ENCODE measurements around the gene FBXO17. TPM values are rescaled to one million over a fixed set of nuclear protein-coding genes. Genes with fewer than 3 reads are reported as not detected.

FBXO17 gene
- total RNA-seq, 3 donors from 2014 or later = 14.2 to 67.2 (median 28.5) TPM

DNA sequence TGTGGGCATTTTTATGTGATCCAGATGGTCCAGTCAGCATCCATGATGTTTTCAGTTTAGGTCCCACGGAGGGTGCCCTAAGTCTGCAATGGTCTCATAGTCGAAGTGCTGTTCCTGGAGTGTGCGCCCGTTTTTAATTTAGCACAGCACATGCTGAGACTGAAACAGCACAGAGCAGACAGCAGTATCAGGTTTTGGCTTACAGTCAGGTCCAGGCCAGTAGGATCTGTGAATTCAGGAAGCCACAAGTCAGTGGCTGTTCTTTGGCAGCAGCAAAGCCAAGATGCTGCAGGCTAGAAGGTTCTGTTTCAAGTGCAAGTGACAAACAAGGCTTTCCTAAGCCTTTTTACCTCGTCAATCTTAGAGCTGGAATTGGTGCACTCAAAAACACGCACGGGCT, 38.5 kb upstream of the FBXO17 start:
- H3K9me3 ChIP-seq = no peaks in the 10 kb centered on the region
- H3K4me1 ChIP-seq = no peaks in the 10 kb centered on the region
- TF ChIP-seq, protein P1, sequence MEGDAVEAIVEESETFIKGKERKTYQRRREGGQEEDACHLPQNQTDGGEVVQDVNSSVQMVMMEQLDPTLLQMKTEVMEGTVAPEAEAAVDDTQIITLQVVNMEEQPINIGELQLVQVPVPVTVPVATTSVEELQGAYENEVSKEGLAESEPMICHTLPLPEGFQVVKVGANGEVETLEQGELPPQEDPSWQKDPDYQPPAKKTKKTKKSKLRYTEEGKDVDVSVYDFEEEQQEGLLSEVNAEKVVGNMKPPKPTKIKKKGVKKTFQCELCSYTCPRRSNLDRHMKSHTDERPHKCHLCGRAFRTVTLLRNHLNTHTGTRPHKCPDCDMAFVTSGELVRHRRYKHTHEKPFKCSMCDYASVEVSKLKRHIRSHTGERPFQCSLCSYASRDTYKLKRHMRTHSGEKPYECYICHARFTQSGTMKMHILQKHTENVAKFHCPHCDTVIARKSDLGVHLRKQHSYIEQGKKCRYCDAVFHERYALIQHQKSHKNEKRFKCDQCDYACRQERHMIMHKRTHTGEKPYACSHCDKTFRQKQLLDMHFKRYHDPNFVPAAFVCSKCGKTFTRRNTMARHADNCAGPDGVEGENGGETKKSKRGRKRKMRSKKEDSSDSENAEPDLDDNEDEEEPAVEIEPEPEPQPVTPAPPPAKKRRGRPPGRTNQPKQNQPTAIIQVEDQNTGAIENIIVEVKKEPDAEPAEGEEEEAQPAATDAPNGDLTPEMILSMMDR (IDR thresholded peaks at IDR 0.05) = no peak
- TF ChIP-seq POLR2AphosphoS5 (IDR thresholded peaks at IDR 0.05) (no peak), POLR2A (IDR thresholded peaks at IDR 0.05) (no peak)
- no peak overlapping the region for H3K27ac ChIP-seq
- H3K4me3 ChIP-seq = no peak overlapping the region
- intact Hi-C loops (cut with DNase I; ENCODE audit: low total_unique reads) = no loop called here
- H3K27me3 ChIP-seq = no peaks in the 10 kb centered on the region
- no peaks in the 10 kb centered on the region for H3K36me3 ChIP-seq
- DNase-seq (ENCODE audit: low spot score in 2 of 2) = no peak

DNA sequence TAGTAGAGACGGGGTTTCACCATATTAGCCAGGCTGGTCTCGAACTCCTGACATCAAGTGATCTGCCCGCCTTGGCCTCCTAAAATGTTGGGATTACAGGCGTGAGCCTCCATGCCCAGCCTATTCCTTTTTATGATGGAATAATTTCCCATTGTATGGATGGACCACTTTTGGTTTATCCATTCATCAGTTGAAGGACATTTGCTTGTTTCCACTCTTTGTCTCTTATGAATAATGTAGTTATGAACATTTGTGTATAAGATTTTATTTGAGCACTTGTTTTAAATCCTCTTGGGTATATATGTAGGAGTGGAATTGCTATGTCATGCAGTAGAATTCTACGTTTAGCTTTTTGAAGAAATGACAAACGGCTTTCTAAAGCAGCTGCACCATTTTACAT, 33.5 kb upstream of the FBXO17 start:
- Histone ChIP-seq H3K36me3 (no peaks in the 10 kb centered on the region), H3K9me3 (no peaks in the 10 kb centered on the region), H3K27me3 (no peaks in the 10 kb centered on the region), H3K4me1 (no peaks in the 10 kb centered on the region), H3K4me3 (no peak overlapping the region), H3K27ac (no peak overlapping the region)
- intact Hi-C loops (cut with DNase I; ENCODE audit: low total_unique reads) = no loop called here
- TF ChIP-seq POLR2AphosphoS5 (IDR thresholded peaks at IDR 0.05) = no peak
- TF ChIP-seq, protein P1 (IDR thresholded peaks at IDR 0.05) = no peak
- TF ChIP-seq POLR2A (IDR thresholded peaks at IDR 0.05) = no peak
- DNase-seq (ENCODE audit: low spot score in 2 of 2) = no peak

DNA sequence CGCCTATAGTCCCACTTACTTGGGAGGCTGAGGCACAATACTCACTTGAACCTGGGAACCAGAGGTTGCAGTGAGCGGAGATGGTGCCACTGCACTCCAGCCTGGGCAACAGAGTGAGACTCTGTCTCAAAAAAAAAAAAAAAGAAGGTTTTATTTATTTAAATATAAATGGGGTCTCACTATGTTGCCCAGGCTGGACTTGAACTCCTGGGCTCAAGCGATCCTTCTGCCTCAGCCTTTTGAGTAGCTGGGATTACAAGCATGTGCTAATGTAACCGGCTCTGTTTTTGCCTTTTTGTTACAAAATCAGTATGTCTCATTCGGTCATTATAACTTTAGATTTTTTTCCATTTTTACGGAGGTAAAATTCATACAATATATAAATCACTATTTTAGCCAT, 32.6 kb upstream of the FBXO17 start:
- TF ChIP-seq POLR2A (IDR thresholded peaks at IDR 0.05) (no peak), POLR2AphosphoS5 (IDR thresholded peaks at IDR 0.05) (no peak)
- TF ChIP-seq, protein P1 (IDR thresholded peaks at IDR 0.05) = no peak
- H3K9me3 ChIP-seq = no peaks in the 10 kb centered on the region
- no peak for DNase-seq (ENCODE audit: low spot score in 2 of 2)
- no peaks in the 10 kb centered on the region for H3K27me3 ChIP-seq
- no peak overlapping the region for H3K4me3 ChIP-seq
- H3K36me3 ChIP-seq = no peaks in the 10 kb centered on the region
- intact Hi-C loops (cut with DNase I; ENCODE audit: low total_unique reads) = no loop called here
- no peak overlapping the region for H3K27ac ChIP-seq
- no peaks in the 10 kb centered on the region for H3K4me1 ChIP-seq

DNA sequence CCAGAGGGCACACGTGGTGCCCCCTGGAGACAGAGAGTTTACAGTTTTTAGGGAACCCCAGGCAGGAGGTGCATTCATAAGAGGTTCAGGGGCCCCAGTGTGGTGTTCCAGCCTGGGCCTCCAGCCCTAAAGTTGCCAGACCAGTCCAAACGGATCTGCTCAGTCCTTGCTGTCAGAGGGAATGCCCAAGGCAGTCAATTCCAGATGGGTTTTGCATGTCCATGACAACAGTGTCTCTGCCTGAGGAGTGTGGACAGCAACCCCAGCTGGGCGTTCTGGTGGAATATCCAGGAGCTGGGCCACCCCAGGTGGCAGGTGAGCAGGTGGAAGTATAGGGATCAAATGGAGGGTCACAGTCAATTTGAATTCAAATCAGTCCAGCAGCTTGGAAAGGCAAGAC, 31.6 kb upstream of the FBXO17 start:
- Histone ChIP-seq H3K27ac (no peak overlapping the region), H3K9me3 (no peaks in the 10 kb centered on the region), H3K36me3 (no peaks in the 10 kb centered on the region), H3K4me3 (no peak overlapping the region), H3K4me1 (no peaks in the 10 kb centered on the region), H3K27me3 (no peaks in the 10 kb centered on the region)
- TF ChIP-seq POLR2AphosphoS5 (IDR thresholded peaks at IDR 0.05) = no peak
- TF ChIP-seq, protein P1 (IDR thresholded peaks at IDR 0.05) = no peak
- no peak for TF ChIP-seq POLR2A (IDR thresholded peaks at IDR 0.05)
- DNase-seq (ENCODE audit: low spot score in 2 of 2) = no peak
- intact Hi-C loops (cut with DNase I; ENCODE audit: low total_unique reads) = no loop called here

DNA sequence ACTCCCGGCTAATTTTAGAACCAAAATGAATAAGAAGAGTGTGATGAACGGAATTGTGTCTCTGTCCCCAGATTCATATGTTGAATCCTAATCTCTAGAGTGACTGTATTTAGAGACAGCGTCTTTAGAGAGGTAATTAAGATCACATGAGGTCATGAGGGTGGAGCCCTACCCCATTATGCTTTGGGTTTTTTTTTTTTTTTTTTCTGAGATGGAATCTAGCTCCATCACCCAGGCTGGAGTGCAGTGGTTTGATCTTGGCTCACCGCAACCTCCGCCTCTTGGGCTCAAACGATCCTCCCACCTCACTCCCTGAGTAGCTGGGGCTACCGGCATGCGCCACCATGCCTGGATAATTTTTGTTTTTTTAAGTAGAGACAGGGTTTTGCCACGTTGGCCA, 28.9 kb upstream of the FBXO17 start:
- intact Hi-C loops (cut with DNase I; ENCODE audit: low total_unique reads) = no loop called here

More for the DNA sequence above, 28.9 kb upstream of the FBXO17 start:
- Histone ChIP-seq H3K27me3 (no peaks in the 10 kb centered on the region), H3K4me3 (no peak overlapping the region), H3K36me3 (no peaks in the 10 kb centered on the region), H3K27ac (no peak overlapping the region), H3K4me1 (no peaks in the 10 kb centered on the region), H3K9me3 (no peaks in the 10 kb centered on the region)
- TF ChIP-seq POLR2AphosphoS5 (IDR thresholded peaks at IDR 0.05) (no peak), POLR2A (IDR thresholded peaks at IDR 0.05) (no peak)
- TF ChIP-seq, protein P1 (IDR thresholded peaks at IDR 0.05) = no peak
- no peak for DNase-seq (ENCODE audit: low spot score in 2 of 2)
